GM21381 (cell line): Measurements from ENCODE around the gene HSF4.

Source experiments
- ATAC-seq: cut with Tn5 transposase; IDR thresholded peaks from one replicate; pipeline ENCODE4 v1.9.1; 2021; ENCODE audit warnings: mild to moderate bottlenecking, moderate library complexity; ENCODE audit not compliant: unreplicated experiment

The HSF4 gene

DNA sequence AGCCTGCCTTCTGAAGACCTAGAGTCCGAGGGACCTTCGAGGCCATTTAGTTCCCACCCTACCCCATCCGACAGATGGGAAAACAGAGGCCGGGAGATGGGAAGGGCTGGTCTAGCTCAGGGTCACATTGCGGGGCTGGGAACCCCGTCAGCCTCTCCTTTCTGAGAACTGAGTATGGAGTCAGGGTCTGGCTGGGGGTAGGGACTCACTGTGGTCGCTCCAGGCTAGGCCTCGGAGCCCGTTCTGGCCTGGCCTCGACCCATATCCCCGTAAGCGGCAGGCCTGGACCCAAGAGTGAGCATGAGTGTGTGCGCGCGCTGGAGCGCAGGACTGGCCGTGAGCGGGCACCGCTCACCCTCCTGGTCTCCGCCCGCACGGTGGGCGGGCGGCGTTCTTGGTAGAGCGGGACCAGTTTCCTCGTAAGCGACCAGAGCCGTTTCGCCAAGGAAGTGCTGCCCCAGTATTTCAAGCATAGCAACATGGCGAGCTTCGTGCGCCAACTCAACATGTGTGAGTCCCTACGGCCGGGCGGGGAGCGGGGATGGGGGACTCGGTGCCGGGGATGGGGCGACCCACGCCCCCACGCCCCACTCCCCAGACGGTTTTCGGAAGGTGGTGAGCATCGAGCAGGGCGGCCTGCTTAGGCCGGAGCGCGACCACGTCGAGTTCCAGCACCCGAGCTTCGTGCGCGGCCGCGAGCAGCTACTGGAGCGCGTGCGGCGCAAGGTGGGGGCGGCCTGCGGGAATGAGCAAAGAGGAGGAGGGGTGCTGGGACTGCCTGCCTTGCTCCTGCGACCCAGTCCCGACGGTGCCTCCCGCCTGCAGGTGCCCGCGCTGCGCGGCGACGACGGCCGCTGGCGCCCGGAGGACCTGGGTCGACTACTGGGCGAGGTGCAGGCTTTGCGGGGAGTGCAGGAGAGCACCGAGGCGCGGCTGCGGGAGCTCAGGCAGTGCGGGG, 855 bp downstream of the HSF4 start:
- no peak for ATAC-seq

DNA sequence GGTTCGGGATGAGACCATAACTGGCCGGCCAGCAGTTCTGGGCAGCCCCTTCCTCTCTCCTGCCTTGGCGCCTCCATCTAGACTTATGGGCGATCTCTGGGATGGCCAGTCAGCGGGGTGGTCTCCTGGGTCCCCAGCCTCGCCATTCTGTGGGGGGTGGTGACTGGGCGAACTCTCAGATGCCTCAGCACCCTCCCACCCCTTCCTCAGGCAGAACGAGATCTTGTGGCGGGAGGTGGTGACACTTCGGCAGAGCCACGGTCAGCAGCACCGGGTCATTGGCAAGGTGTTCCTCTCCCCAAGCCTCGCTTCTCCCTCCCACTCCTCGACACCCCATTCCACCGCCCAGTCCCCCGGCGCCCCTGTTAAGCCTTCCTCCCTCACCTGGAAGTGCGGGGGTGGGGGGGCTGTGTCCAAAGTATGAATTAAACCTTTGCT, 1.6 kb downstream of the HSF4 start:
- ATAC-seq, result no peak

DNA sequence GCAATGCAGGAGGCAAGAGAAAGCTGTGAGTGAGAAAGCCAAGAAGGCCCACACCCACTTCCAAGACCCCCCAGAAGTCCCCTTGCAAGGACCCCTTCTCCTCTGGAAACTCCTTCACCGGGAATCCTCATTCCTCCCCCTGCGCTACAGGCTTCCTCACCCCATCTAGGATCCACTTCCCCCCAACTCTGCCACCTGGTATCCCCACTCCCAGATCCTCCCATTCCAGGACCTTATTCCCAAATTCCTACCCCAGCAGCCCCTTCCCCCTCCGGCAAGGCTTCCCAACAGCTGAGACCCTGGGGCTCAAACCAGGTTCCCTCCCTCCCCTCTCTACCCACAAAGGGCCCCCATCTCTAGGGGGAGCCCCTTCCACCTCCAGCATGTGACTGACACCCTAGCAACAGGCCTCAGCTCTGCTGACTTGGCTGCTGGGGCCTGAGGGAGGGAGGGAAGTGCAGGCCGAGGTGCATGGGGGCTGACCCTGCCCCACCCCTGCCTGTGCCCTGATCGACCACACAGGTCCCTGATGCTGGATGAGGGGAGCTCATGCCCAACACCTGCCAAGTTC, 2.1 kb downstream of the HSF4 start:
- ATAC-seq, result no peak

DNA sequence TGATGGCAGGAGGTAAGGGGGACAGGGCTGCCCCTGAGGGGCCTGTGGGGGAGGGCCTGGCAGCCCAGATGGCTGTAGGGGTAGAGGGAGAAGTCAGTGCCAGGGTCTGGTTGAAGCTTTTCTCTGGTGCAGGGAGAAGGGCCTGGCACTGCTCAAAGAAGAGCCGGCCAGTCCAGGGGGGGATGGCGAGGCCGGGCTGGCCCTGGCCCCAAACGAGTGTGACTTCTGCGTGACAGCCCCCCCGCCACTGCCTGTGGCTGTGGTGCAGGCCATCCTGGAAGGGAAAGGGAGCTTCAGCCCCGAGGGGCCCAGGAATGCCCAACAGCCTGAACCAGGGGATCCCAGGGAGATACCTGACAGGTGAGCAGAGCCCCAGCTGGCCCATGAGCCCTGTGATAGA, 3.0 kb downstream of the HSF4 start:
- no peak for ATAC-seq

DNA sequence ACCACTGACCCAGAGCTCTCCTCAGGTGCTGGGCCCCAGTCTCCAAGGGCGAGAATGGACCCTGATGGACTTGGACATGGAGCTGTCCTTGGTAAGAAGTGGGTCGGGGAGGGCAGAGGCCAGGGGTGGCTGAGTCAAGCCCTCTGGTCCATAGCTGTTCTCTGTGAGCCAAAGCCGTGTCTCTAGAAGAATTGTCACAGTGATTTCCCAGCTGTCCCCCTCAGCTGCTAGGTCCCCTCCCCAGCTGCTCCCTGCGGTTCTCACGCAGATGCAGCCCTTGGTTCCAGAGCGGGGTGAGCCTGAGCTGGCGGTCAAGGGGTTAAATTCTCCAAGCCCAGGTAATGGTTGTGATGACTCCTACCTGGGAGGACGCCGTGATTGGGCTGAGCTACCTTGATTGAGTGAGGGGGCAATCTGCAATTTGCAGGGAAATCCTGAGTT, 4.5 kb downstream of the HSF4 start:
- ATAC-seq, result no peak

DNA sequence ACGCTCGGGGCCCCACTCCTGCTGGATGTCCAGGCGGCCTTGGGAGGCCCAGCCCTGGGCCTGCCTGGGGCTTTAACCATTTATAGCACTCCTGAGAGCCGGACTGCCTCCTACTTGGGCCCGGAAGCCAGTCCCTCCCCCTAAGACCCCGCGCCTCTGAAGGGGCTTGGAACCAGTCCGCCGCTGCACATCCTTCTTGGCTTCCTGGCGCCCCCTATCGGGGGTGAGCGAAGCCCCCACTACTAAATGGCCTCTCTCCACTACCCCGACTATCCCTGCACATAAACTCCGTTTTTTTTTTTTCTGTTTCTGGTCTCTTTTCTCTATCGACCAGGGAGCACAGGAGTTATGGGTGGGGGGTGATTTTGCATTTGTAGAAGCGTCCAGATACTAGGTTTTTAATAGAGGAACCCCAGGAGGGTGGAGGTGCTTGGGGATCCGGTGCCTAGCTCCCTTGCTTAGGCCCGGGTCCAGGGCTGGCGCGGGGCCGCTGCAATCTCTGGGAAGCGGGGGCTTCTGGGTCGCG, 5.2 kb downstream of the HSF4 start:
- ATAC-seq, result no peak

DNA sequence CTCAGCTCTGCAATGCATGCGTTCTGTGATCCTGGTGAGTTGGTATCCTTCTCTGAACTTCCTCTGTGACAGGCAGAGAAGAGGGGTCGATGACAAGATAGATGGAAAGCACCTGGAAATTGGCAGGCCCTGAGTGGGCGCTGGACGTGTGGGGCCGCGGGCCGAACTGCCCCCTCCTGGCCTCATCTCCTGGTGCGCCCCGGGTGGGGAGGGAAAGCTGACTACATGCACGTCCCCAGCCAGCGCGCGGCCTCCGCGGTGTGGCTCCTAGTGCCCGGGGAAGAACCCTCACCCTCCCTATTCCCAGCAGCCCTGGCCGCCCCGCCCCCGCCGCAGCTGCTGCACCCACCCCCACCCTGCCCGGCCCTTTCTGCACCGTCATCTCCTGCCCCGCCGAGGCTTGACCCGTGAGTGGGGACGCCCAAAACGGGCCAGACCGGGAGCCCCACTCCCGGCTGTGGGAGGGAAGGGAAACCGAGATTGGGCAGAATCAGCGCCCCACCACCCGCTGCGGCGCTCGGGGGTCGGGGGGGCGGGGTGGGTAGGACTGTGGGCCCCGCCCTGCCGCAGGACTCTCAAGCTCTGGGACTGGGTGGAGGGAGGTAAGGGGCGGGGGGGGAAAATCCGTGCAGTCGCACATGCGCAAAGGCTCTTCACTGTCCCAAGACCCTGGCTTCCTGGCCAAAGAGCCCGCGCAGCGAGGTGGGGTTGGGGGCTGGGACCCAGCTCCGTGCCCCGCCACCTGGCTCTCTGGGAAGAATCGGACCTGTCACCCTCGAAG, 5.8 kb downstream of the HSF4 start, which contains the start of gene NOL3:
NOL3 (plus strand) TSS at position 371 of the 781 bp plus-strand sequence.
- peak; percentile 33 for ATAC-seq

DNA sequence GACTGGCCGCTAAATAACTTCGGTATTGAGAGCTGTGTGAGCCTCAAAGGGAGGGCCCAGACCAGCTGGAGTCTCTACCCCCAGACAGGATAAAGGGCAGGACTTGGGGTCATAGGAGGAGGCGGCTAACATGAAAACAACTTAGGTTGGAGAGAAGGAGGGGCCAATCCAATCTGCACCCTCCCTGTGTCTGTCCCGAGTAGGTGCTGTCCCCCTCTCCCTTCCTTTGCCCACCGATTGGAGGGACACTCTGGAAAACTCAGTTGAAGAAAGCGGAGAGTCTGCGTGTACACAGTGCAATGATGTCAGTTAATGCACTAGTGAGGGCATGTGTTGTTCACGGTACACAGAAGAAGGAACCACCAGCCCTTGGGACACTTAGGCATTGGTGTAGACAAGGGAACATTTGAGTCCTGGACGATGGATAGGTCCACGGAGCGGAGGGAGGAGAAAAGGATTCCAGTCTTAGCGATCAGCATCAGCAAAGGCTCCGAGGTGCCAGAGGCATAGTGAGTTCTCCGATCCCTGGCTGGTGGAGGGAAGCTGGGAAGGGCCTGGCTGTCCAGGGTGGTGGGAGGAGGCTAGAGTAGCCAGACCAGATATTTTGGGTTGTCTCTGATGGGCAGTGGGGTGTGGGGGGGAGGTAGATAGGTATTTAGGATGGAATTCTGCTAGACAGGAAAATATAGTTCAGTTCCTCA, 6.6 kb downstream of the HSF4 start:
- no peak for ATAC-seq

DNA sequence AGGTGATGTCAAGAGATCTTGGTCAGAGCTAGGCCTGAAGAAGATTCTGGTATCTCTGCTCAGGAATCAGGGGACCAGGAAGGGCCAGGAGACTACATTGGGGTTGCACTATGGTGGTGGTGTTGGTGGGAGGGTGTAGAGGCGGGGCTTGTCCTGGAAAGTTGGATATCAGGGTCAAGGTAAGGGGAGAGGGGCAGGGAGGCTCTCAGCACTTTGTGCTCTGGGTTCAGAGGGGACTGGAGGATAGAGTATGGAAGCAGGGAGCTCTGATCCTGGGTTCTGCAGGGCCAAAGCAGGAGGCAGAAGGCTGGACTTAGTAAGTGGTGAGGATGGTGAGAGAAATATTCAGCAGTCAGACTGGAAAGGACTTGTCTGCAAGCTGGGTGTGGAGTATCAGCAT, 8.8 kb downstream of the HSF4 start:
- no peak for ATAC-seq

DNA sequence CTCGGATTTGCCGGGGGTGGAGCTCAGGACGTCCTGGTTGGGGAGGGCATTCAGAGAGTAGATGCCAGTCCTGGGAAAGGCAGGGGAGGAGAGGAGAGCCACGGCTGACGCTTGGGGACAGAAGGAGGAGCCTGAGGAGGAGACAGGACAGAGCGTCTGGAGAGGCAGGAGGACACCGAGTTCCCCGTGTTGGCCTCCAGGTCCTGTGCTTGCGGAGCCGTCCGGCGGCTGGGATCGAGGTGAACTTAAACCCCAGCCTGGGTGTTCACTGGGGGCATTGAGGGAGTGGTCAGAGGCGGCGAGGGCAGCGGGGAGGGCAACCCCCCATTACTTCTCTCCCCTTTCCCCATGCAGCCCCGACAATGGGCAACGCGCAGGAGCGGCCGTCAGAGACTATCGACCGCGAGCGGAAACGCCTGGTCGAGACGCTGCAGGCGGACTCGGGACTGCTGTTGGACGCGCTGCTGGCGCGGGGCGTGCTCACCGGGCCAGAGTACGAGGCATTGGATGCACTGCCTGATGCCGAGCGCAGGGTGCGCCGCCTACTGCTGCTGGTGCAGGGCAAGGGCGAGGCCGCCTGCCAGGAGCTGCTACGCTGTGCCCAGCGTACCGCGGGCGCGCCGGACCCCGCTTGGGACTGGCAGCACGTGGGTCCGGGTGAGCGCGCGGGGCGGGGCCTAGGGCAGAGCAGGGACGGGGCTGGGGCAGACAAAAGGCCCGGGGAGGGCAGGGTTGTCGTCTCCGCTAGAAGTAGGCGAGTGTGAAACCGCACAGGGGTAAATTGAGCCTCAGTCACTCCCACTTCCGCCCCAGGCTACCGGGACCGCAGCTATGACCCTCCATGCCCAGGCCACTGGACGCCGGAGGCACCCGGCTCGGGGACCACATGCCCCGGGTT, 9.5 kb downstream of the HSF4 start:
- peak; percentile 46 for ATAC-seq

DNA sequence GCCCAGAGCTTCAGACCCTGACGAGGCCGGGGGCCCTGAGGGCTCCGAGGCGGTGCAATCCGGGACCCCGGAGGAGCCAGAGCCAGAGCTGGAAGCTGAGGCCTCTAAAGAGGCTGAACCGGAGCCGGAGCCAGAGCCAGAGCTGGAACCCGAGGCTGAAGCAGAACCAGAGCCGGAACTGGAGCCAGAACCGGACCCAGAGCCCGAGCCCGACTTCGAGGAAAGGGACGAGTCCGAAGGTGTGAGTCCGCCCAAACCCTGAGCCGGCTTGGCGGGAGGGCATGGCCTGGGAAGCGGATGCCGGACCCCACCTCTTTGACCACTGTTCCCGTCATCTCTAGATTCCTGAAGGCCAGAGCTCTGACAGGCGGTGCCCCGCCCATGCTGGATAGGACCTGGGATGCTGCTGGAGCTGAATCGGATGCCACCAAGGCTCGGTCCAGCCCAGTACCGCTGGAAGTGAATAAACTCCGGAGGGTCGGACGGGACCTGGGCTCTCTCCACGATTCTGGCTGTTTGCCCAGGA, 10.2 kb downstream of the HSF4 start:
- ATAC-seq, result no peak

DNA sequence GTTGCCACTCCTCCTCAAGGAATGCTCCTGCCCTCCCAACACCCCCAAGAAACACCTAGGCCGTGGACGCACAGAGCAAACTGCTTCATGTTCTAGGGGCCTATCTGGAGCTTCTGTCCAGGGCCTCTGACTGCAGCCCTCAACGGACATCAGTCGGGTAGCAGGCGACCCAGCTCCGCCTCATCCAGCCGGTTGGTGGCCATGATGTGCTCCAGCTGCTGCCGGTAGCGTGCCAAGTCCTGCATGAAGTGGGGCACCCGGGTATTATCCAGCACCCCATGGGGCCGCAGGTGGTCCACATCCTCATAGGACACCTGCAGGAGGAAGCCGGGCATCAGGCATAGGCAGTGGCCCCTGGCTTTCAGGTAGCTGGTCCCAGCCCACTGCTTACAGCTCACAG, 12.1 kb downstream of the HSF4 start:
- no peak for ATAC-seq

DNA sequence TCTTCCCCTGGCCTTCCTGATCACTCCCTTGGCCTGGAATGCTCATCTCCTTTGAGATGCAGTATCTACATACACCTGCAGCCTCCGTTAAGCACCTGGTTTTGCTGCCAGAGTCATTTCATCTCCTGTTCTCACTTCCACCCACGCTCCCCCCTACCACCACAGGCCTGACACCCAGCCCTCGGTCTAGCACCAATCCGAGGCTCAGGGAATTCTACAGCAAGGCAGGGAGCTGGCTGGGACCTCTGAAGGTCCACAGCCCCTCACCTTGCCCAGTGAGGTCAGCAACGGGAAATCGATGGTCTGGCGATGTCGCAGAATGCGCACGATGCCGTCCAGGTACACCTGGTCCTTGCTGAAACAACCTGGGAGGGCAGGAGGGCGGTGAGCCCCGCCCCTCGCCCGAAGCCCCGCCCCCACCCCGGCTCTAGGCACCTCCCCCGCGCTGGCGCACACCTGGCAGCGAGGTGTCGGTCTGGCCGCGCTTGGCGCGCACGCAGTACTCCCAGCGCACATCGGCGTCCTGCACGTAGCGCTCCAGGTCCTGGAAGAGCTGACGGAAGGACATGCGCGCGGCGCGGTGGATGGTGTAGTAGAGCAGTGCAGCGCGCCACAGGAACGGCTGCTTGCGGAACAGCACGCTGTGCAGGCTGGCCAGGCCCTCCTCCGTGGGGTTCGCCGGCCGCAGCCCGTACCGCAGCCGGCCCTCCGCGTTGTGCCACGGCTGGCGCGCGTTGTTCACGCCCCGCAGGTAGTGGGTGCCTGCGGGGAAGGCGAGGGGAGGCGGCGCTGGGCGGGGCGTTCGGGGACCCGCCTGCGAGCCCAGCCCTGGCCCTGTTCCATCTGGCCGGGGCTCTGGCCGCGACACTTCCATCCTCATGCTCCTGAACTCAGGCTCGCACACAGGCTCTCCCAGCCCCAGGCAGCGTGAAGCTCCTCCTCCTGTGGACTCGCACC, 13.5 kb downstream of the HSF4 start:
- ATAC-seq, result no peak

DNA sequence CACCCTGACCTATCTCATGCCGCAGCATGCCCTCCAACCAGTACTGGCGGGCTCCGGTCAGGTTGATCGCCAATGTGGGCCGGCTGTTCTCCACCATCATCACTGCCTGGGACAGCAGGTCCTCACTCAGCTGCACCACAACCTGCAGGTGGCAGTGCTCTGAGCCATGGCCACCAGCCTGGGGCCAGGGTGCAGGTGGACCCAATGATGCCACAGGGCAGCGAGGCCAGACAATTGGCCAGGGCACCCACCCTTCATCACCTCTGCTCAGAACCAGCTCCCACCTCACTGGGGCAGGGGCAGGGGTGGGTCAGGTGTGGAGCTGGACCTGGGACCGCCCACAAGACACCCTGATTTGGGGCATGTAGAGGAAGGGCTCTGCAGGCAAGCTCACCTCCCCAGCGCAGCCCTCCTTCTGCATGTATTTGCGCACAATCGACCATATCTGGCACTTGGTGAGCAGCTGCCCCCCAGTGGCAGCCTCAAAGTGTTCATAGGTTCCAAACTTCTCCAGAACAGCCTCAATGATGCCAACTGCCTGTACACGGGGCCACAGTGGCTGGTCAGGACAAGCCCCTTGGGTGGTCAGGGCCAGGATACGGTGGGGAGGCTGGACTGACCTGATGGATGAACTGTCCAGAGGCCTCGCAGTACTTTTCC, 15.0 kb downstream of the HSF4 start:
- no peak for ATAC-seq

DNA sequence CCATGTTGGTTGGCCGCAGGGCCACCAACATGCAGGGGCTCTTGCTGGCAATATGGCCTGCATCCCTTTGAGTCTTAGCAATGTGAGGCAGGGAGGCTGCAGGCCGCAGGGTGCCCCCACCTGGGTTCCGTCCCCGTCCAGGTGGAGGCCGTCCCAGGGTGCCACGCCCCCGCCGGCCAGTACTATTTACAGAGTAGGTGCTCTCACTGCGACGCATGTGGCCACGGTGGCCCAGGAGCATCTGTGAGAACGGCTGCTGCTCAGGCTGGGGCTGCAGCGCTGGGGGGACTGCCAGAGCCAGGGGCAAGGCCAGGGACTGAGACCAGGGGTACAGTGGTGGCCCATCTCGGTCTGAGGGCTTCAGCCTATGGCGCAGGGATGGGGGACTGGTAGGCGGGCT, 15.6 kb downstream of the HSF4 start:
- no peak for ATAC-seq

DNA sequence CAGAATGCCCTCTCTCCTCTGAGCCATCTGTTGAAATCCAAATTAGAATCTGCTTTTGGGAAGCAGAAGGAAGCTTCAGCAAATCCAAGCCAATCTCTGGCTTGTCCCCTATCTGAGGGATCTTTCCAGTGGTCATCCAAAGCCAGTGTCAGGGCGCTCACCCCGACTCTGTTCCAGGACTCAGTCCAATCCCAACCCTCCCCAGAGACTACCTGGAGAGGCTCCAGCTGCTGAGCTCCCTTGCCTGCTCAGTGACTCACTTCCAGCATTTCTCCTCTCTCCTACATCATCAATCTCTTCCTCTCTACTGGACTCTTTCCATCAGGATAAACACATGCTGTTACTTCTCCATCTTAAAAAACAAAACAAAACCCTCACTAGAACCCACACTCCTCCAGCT, 16.8 kb downstream of the HSF4 start:
- no peak for ATAC-seq

DNA sequence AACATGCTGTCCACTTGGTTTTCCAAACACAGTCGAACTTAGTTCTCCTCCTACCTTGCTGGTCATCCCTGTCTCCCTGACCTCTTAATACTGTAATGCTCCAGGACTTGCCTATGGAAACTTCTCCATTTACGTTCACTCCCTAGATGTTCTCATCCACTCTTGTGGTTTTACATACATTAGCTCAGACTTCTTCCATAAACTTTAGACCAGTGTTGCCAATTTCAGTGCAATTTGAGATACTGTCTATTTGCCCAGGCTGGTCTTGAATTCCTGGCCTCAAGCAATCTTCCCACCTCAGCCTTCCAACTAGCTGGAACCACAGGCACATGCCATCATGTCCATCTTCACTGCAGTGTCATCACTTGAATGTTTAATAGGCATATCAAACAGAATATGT, 17.7 kb downstream of the HSF4 start:
- no peak for ATAC-seq

DNA sequence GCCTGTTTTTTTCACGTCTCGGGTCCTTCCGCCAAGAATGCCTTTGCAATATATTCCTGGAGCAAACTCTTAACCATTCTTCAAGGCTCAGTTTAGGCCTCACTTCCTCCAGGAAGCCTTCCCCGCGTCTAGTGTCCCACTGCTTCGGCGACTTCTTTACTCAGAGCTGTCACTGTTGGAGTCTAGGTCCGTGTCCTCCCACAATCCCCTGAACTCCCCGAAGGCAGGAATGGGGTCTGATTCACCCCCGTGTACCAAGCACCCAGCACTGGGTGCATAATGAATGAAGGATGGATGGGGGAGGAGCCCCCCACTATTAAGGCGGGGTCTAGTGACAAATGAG, 18.7 kb downstream of the HSF4 start:
- no peak for ATAC-seq
